ENCODE results near the gene MAG.

Gene MAG

DNA sequence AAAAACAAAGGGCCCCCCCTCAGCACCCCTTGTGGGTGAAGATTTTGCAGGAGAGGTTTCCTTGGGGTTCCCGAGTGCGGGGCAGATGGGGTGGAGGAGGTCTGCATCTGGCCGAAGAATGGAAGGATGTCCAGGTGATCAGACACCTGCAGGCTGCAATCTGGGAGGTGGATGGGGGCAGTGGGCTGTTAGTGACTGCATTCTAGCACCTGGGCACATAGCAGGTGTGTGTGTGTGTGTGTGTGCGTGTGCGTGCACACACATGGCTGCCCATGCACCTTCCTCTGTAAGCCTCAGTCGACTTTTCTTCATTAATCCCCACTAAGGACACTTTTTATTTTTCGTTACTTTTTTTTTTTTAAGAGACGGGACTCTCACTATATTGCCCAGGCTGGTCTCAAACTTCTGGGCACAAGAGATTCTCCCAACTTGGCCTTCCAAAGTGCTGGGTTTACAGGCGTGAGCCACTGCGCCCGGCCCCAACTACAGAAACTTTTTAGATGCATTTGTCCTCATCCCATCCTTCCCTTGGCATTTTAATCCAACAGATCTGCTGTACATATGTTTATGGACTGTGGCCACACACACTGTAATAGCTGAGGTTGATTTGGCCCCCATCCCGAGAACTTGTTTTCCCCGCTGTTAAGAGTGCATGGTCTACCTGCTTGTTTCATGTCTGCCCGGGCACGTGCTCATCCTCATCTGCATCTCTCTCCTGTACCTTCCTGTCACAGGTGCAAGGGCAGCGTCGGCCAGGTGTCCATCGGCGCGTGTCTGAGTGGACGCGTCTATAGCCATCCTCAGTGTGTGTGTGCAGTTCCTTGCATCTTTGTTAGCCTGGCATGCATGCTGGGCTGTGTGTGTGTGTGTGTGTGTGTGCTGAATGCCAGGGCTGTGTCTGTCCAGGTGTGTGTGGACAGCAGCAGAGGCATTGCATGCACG lies 731 bp downstream of the MAG start (continued):
- TF ChIP-seq ARNTL (CRISPR knock-in tag; IDR thresholded peaks at IDR 0.05; ENCODE audit: borderline replicate concordance, low read depth): no peak

DNA sequence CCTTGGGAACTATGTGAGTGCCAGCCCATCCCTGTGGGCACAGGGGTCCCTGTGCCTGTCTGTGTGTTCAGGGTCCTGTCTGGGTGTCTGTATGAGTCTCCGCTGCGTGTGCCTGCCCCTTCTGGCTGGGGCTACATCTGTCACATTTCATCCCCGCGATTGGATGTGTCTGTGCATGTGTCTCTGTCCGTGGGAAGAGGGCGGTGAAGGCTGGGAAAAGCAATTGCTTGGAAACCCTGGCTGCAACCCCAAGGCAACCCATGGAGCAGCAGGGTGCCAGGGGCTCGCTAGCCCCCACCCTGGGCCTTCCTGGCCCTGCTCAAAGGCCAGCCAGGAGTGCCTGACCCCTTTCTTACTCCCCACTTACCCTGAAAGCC lies 1.4 kb downstream of the MAG start:
- no peak for TF ChIP-seq ARNTL (CRISPR knock-in tag; IDR thresholded peaks at IDR 0.05; ENCODE audit: borderline replicate concordance, low read depth)
- TF ChIP-seq BACH2 (CRISPR knock-in tag; IDR thresholded peaks at IDR 0.05; ENCODE audit: borderline replicate concordance): no peak
- no peak for TF ChIP-seq TOX (CRISPR knock-in tag; IDR thresholded peaks at IDR 0.05; ENCODE audit: borderline replicate concordance)
- TF ChIP-seq ESRRG (CRISPR knock-in tag; IDR thresholded peaks at IDR 0.05): no peak
- TF ChIP-seq OSR1 (CRISPR knock-in tag; IDR thresholded peaks at IDR 0.05): no peak
- no peak for TF ChIP-seq CSDC2 (CRISPR knock-in tag; IDR thresholded peaks at IDR 0.05)
- no peak for TF ChIP-seq ZNF8 (CRISPR knock-in tag; IDR thresholded peaks at IDR 0.05)
- no peak for TF ChIP-seq ISL1 (CRISPR knock-in tag; IDR thresholded peaks at IDR 0.05)
- no peak for TF ChIP-seq RARB (CRISPR knock-in tag; IDR thresholded peaks at IDR 0.05)
- TF ChIP-seq, protein P1, sequence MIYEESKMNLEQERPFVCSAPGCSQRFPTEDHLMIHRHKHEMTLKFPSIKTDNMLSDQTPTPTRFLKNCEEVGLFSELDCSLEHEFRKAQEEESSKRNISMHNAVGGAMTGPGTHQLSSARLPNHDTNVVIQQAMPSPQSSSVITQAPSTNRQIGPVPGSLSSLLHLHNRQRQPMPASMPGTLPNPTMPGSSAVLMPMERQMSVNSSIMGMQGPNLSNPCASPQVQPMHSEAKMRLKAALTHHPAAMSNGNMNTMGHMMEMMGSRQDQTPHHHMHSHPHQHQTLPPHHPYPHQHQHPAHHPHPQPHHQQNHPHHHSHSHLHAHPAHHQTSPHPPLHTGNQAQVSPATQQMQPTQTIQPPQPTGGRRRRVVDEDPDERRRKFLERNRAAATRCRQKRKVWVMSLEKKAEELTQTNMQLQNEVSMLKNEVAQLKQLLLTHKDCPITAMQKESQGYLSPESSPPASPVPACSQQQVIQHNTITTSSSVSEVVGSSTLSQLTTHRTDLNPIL (CRISPR knock-in tag; IDR thresholded peaks at IDR 0.05; ENCODE audit: low read depth): no peak
- TF ChIP-seq, protein P2, sequence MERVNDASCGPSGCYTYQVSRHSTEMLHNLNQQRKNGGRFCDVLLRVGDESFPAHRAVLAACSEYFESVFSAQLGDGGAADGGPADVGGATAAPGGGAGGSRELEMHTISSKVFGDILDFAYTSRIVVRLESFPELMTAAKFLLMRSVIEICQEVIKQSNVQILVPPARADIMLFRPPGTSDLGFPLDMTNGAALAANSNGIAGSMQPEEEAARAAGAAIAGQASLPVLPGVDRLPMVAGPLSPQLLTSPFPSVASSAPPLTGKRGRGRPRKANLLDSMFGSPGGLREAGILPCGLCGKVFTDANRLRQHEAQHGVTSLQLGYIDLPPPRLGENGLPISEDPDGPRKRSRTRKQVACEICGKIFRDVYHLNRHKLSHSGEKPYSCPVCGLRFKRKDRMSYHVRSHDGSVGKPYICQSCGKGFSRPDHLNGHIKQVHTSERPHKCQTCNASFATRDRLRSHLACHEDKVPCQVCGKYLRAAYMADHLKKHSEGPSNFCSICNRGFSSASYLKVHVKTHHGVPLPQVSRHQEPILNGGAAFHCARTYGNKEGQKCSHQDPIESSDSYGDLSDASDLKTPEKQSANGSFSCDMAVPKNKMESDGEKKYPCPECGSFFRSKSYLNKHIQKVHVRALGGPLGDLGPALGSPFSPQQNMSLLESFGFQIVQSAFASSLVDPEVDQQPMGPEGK (CRISPR knock-in tag; IDR thresholded peaks at IDR 0.05; ENCODE audit: borderline replicate concordance): no peak
- TF ChIP-seq, protein P3, sequence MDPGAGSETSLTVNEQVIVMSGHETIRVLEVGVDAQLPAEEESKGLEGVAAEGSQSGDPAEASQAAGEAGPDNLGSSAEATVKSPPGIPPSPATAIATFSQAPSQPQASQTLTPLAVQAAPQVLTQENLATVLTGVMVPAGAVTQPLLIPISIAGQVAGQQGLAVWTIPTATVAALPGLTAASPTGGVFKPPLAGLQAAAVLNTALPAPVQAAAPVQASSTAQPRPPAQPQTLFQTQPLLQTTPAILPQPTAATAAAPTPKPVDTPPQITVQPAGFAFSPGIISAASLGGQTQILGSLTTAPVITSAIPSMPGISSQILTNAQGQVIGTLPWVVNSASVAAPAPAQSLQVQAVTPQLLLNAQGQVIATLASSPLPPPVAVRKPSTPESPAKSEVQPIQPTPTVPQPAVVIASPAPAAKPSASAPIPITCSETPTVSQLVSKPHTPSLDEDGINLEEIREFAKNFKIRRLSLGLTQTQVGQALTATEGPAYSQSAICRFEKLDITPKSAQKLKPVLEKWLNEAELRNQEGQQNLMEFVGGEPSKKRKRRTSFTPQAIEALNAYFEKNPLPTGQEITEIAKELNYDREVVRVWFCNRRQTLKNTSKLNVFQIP (CRISPR knock-in tag; IDR thresholded peaks at IDR 0.05; ENCODE audit: borderline replicate concordance, low read depth): no peak
- no peak for TF ChIP-seq ZNF565 (CRISPR knock-in tag; conservative IDR thresholded peaks at IDR 0.05; ENCODE audit: low read depth)
- no peak for TF ChIP-seq SNAI2 (CRISPR knock-in tag; IDR thresholded peaks at IDR 0.05)
- TF ChIP-seq ZFP3 (CRISPR knock-in tag; IDR thresholded peaks at IDR 0.05): no peak
- no peak for TF ChIP-seq ZNF70 (CRISPR knock-in tag; IDR thresholded peaks at IDR 0.05)
- TF ChIP-seq ZC3H10 (CRISPR knock-in tag; IDR thresholded peaks at IDR 0.05): no peak
- TF ChIP-seq TCF4 (CRISPR knock-in tag; IDR thresholded peaks at IDR 0.05; ENCODE audit: borderline replicate concordance): no peak
- no peak for TF ChIP-seq PPARA (CRISPR knock-in tag; IDR thresholded peaks at IDR 0.05; ENCODE audit: borderline replicate concordance)
- TF ChIP-seq GLIS3 (CRISPR knock-in tag; IDR thresholded peaks at IDR 0.05): no peak
- ATAC-seq: no peak; the same call in 2 of the 3 replicates

DNA sequence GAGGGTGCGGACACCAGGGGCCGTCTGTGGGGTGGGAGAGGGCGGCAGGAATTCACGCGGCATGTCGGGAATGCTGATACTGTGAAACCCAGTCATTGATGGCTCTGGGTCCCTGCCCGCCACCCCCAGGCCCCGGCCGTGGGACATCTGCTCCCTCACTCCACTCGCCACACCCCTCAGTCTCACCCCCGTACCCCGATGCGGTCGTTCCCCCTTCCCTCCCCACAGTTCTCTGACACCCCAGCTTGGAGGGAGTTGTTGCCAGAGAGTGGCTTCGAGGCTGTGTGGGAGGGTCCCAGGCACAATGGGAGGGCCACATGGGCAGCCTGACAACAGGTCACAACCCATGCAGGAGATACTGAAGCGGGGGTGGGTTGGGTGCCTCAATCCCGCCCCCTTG lies 1.8 kb downstream of the MAG start:
- TF ChIP-seq ZFP3 (CRISPR knock-in tag; IDR thresholded peaks at IDR 0.05) (no peak), TCF4 (CRISPR knock-in tag; IDR thresholded peaks at IDR 0.05; ENCODE audit: borderline replicate concordance) (no peak), ZNF565 (CRISPR knock-in tag; conservative IDR thresholded peaks at IDR 0.05; ENCODE audit: low read depth) (no peak), ZFP30 (CRISPR knock-in tag; IDR thresholded peaks at IDR 0.05) (no peak), BACH2 (CRISPR knock-in tag; IDR thresholded peaks at IDR 0.05; ENCODE audit: borderline replicate concordance) (no peak)
- TF ChIP-seq, protein P4, sequence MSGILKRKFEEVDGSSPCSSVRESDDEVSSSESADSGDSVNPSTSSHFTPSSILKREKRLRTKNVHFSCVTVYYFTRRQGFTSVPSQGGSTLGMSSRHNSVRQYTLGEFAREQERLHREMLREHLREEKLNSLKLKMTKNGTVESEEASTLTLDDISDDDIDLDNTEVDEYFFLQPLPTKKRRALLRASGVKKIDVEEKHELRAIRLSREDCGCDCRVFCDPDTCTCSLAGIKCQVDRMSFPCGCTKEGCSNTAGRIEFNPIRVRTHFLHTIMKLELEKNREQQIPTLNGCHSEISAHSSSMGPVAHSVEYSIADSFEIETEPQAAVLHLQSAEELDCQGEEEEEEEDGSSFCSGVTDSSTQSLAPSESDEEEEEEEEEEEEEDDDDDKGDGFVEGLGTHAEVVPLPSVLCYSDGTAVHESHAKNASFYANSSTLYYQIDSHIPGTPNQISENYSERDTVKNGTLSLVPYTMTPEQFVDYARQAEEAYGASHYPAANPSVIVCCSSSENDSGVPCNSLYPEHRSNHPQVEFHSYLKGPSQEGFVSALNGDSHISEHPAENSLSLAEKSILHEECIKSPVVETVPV (CRISPR knock-in tag; IDR thresholded peaks at IDR 0.05): no peak
- TF ChIP-seq, protein P3 (CRISPR knock-in tag; IDR thresholded peaks at IDR 0.05; ENCODE audit: borderline replicate concordance, low read depth): no peak
- ATAC-seq: no peak

Measured in SK-N-SH treated with all-trans-retinoic acid at 6 μM for 48 hours (cell line).